ENCODE data around the gene DDIT3.

DDIT3 gene

GRCh38 chr12:57487055-57487596, 33.2 kb downstream of the DDIT3 start:
- DNase-seq (ENCODE audit: low read depth in 1 of 2, low spot score in 1 of 2) = no peak

- DNase-seq (ENCODE audit: low read depth in 1 of 2, low spot score in 1 of 2) = no peak
Measured at GRCh38 chr12:57485695-57486094, 34.6 kb downstream of the DDIT3 start.

GRCh38 chr12:57483466-57483865, 36.8 kb downstream of the DDIT3 start:
- no peak for DNase-seq (ENCODE audit: low read depth in 1 of 2, low spot score in 1 of 2)

GRCh38 chr12:57481671-57482070, 38.6 kb downstream of the DDIT3 start:
- DNase-seq (ENCODE audit: low read depth in 1 of 2, low spot score in 1 of 2) = no peak

- DNase-seq (ENCODE audit: low read depth in 1 of 2, low spot score in 1 of 2) = no peak
Measured at GRCh38 chr12:57479376-57480115, 40.8 kb downstream of the DDIT3 start, which contains the start of gene ARHGAP9. TSS of gene ARHGAP9 (minus strand) at chr12:57479866. CDS start at chr12:57479406, 460 bp downstream.

GRCh38 chr12:57479043-57479375, 41.3 kb downstream of the DDIT3 start:
- DNase-seq (ENCODE audit: low read depth in 1 of 2, low spot score in 1 of 2) = no peak

GRCh38 chr12:57477710-57478681, 42.3 kb downstream of the DDIT3 start:
- DNase-seq (ENCODE audit: low read depth in 1 of 2, low spot score in 1 of 2) = no peak

GRCh38 chr12:57476993-57477709, 43.2 kb downstream of the DDIT3 start:
- DNase-seq (ENCODE audit: low read depth in 1 of 2, low spot score in 1 of 2) = no peak

GRCh38 chr12:57476162-57476992, 43.9 kb downstream of the DDIT3 start:
- DNase-seq (ENCODE audit: low read depth in 1 of 2, low spot score in 1 of 2) = peak in 1 of 2 donors; percentile 56

- DNase-seq (ENCODE audit: low read depth in 1 of 2, low spot score in 1 of 2) = no peak
Measured at GRCh38 chr12:57475271-57476161, 44.8 kb downstream of the DDIT3 start.

GRCh38 chr12:57474862-57475261, 45.5 kb downstream of the DDIT3 start:
- no peak for DNase-seq (ENCODE audit: low read depth in 1 of 2, low spot score in 1 of 2)

- no peak for DNase-seq (ENCODE audit: low read depth in 1 of 2, low spot score in 1 of 2)
Measured at GRCh38 chr12:57474430-57474829, 45.9 kb downstream of the DDIT3 start.

- no peak for DNase-seq (ENCODE audit: low read depth in 1 of 2, low spot score in 1 of 2)
Measured at GRCh38 chr12:57473886-57474285, 46.4 kb downstream of the DDIT3 start.

GRCh38 chr12:57473392-57473791, 46.9 kb downstream of the DDIT3 start:
- DNase-seq (ENCODE audit: low read depth in 1 of 2, low spot score in 1 of 2) = no peak

GRCh38 chr12:57472391-57472790, 47.9 kb downstream of the DDIT3 start:
- DNase-seq (ENCODE audit: low read depth in 1 of 2, low spot score in 1 of 2) = no peak

- DNase-seq (ENCODE audit: low read depth in 1 of 2, low spot score in 1 of 2) = no peak
Measured at GRCh38 chr12:57471661-57472060, 48.7 kb downstream of the DDIT3 start.

- DNase-seq (ENCODE audit: low read depth in 1 of 2, low spot score in 1 of 2) = no peak
Measured at GRCh38 chr12:57470970-57471656, 49.2 kb downstream of the DDIT3 start.

- no peak for DNase-seq (ENCODE audit: low read depth in 1 of 2, low spot score in 1 of 2)
Measured at GRCh38 chr12:57470286-57470969, 49.9 kb downstream of the DDIT3 start.
